ENCODE measurements around the gene ST6GAL1. TPM values are rescaled to one million over a fixed set of nuclear protein-coding genes. Genes with fewer than 3 reads are reported as not detected.

Gene ST6GAL1
- polyA plus RNA-seq, 1 of the 3 experiments (the other 2 are of a cell fraction): 3.9 TPM

GRCh38 chr3:186915806-186916796 lies 14.2 kb upstream of the ST6GAL1 start:
- ChIA-PET POLR2A (no interaction called here), CTCF (interaction anchor here (0.8 to 1.9 kb wide), 2 partner anchors 67 to 301 kb away, joined by 3 to 9 read pairs; no protein-coding TSS in a partner anchor)
- no peaks in the 10 kb centered on the region for H3K27me3 ChIP-seq (ENCODE audit: insufficient read depth)
- DNase-seq: peak; percentile 34
- no peak overlapping the region for H3K4me2 ChIP-seq
- 28% methylated on average over 11 of the region's 11 CpGs for WGBS (ENCODE audit: low lambda C conversion rate)
- no peaks in the 10 kb centered on the region for H4K20me1 ChIP-seq (ENCODE audit: insufficient read depth)
- H2AFZ ChIP-seq (ENCODE audit: low read depth): no peak overlapping the region
- H3K27ac ChIP-seq (ENCODE audit: low read depth in 2 of 2, low read length in 1 of 2): no peak overlapping the region
- no peak overlapping the region for H3K4me3 ChIP-seq (ENCODE audit: low read depth in 2 of 2, low read length in 1 of 2)
- no peak overlapping the region for H3K9ac ChIP-seq
- H3F3A ChIP-seq (replicated peaks; ENCODE audit: insufficient read depth): no peaks in the 10 kb centered on the region
- no peaks in the 10 kb centered on the region for H3K9me3 ChIP-seq
- peaks cover 0 to 7% of the 10 kb centered on the region in 2 experiments; a peak in 2 of 4 replicates for H3K4me1 ChIP-seq (ENCODE audit: control insufficient read depth in 1 of 2, insufficient read depth in 2 of 2, low read depth in 1 of 2, low read length in 1 of 2)
- H3K79me2 ChIP-seq (ENCODE audit: insufficient read depth): no peaks in the 10 kb centered on the region
- TF ChIP-seq NRF1 (IDR thresholded peaks at IDR 0.05; ENCODE audit: low read depth, low read length) (no peak), GATA2 (CRISPR knock-in tag; IDR thresholded peaks at IDR 0.05) (0 out of 2 replicates have a peak, but pooled peaks have one; percentile 6)
- no peaks in the 10 kb centered on the region for H3K36me3 ChIP-seq (replicated peaks in 1 of 2; ENCODE audit: control insufficient read depth in 1 of 2, insufficient read depth in 2 of 2, low read length in 1 of 2)
- no peaks in the 10 kb centered on the region for H3K9me2 ChIP-seq

- no peak overlapping the region for H3K4me2 ChIP-seq
- no peak overlapping the region for H3K9ac ChIP-seq
- no peak for DNase-seq
- no peaks in the 10 kb centered on the region for H3K79me2 ChIP-seq (ENCODE audit: insufficient read depth)
- peaks cover 0 to 18% of the 10 kb centered on the region in 2 experiments; a peak in 2 of 4 replicates for H3K4me1 ChIP-seq (ENCODE audit: control insufficient read depth in 1 of 2, insufficient read depth in 2 of 2, low read depth in 1 of 2, low read length in 1 of 2)
- ChIA-PET CTCF (no interaction called here), POLR2A (no interaction called here)
- no peaks in the 10 kb centered on the region for H3K27me3 ChIP-seq (ENCODE audit: insufficient read depth)
- no peaks in the 10 kb centered on the region for H3K9me3 ChIP-seq
- no peaks in the 10 kb centered on the region for H3K9me2 ChIP-seq
- TF ChIP-seq USF1 (IDR thresholded peaks at IDR 0.05; ENCODE audit: borderline replicate concordance, low read depth): no peak
- no peak for TF ChIP-seq MXI1 (IDR thresholded peaks at IDR 0.05; ENCODE audit: low read depth, low read length)
- TF ChIP-seq TEAD4 (IDR thresholded peaks at IDR 0.05; ENCODE audit: borderline replicate concordance, insufficient read depth): no peak
- no peak for TF ChIP-seq MEF2A (IDR thresholded peaks at IDR 0.05; ENCODE audit: borderline replicate concordance, low read depth)
- no peak for TF ChIP-seq NRF1 (IDR thresholded peaks at IDR 0.05; ENCODE audit: low read depth, low read length)
- no peak for TF ChIP-seq EZH2phosphoT487 (IDR thresholded peaks at IDR 0.05; ENCODE audit: borderline replicate concordance, low read depth)
- TF ChIP-seq EP300 (IDR thresholded peaks at IDR 0.05; ENCODE audit: borderline replicate concordance in 1 of 2, low read depth in 1 of 2, low read length in 1 of 2): no peak
- no peak for TF ChIP-seq FOXJ3 (CRISPR knock-in tag; IDR thresholded peaks at IDR 0.05)
- no peak for TF ChIP-seq PBX3 (IDR thresholded peaks at IDR 0.05)
- TF ChIP-seq POLR2AphosphoS5 (IDR thresholded peaks at IDR 0.05; ENCODE audit: low read depth, low read length): no peak
- no peak for TF ChIP-seq REST (IDR thresholded peaks at IDR 0.05; ENCODE audit: low read depth, low read length)
- no peak for TF ChIP-seq JUND (IDR thresholded peaks at IDR 0.05)
- no peak for TF ChIP-seq RCOR1 (IDR thresholded peaks at IDR 0.05; ENCODE audit: low read length)
- no peak for TF ChIP-seq CHD2 (IDR thresholded peaks at IDR 0.05; ENCODE audit: low read length, partially characterized antibody)
- no peak for TF ChIP-seq RAD21 (IDR thresholded peaks at IDR 0.05; ENCODE audit: low read length)
- TF ChIP-seq RXRA (IDR thresholded peaks at IDR 0.05; ENCODE audit: borderline replicate concordance, low read depth): no peak
- no peak for TF ChIP-seq GATA2 (CRISPR knock-in tag; IDR thresholded peaks at IDR 0.05)
- TF ChIP-seq FOXM1 (IDR thresholded peaks at IDR 0.05; ENCODE audit: low read depth): no peak
- TF ChIP-seq ELF1 (IDR thresholded peaks at IDR 0.05): no peak
- TF ChIP-seq YY1 (IDR thresholded peaks at IDR 0.05; ENCODE audit: low read depth): no peak
- no peaks in the 10 kb centered on the region for H3F3A ChIP-seq (replicated peaks; ENCODE audit: insufficient read depth)
- 70% methylated on average over 4 of the region's 4 CpGs for WGBS (ENCODE audit: low lambda C conversion rate)
- no peaks in the 10 kb centered on the region for H3K36me3 ChIP-seq (replicated peaks in 1 of 2; ENCODE audit: control insufficient read depth in 1 of 2, insufficient read depth in 2 of 2, low read length in 1 of 2)
- no peaks in the 10 kb centered on the region for H4K20me1 ChIP-seq (ENCODE audit: insufficient read depth)
- no peak overlapping the region for H2AFZ ChIP-seq (ENCODE audit: low read depth)
- no peak overlapping the region for H3K4me3 ChIP-seq (ENCODE audit: low read depth in 2 of 2, low read length in 1 of 2)
- no peak overlapping the region for H3K27ac ChIP-seq (ENCODE audit: low read depth in 2 of 2, low read length in 1 of 2)
Measured at GRCh38 chr3:186917512-186918312, 12.6 kb upstream of the ST6GAL1 start.

Measured in SK-N-SH (cell line).